Pancreas (tissue), 10 donors: ENCODE results near the gene CTXN3. TPM values are rescaled to one million over a fixed set of nuclear protein-coding genes. Genes with fewer than 3 reads are reported as not detected.

Experiments used
- ATAC-seq, 4 donors: fragments of 200-7000 bp; cut with Tn5 transposase; one replicate each; pipeline versions ENCODE4 v1.8.0 to v1.9.1; 2020; ENCODE audit warnings: mild to moderate bottlenecking in 4 of 4, moderate library complexity in 4 of 4
- DNase-seq, 6 donors: peaks; one replicate each; pipeline ENCODE4 v3.0.0-alpha.2; 2020
- FAIRE-seq: peaks from 2 replicates; lab custom pipeline; 2012; peaks lifted over from hg19 to GRCh38; lab: Jason Lieb, UNC
- H3K27ac ChIP-seq, 4 donors: fragments of 200-600 bp; sonication (generic); 1 replicate in 3 of 4; 2 replicates in 1 of 4; pipeline versions ENCODE4 v1.5.0 to v1.8.0; 2020
- H3K27me3 ChIP-seq, 4 donors: fragments of 200-600 bp; one replicate each; pipeline ENCODE4 v1.8.0; 2021
- H3K36me3 ChIP-seq, 3 donors: fragments of 200-600 bp; sonication (generic) in 1 of 3; one replicate each; pipeline versions ENCODE4 v1.5.0 to v1.8.0; 2020 to 2021
- H3K4me1 ChIP-seq, 3 donors: fragments of 200-600 bp; one replicate each; pipeline ENCODE4 v1.8.0; 2021
- H3K4me3 ChIP-seq, 4 donors: fragments of 200-600 bp; sonication (generic) in 2 of 4; one replicate each; pipeline versions ENCODE4 v1.5.0 to v1.8.0; 2020 to 2021
- H3K9me3 ChIP-seq, 4 donors: fragments of 200-600 bp; one replicate each; pipeline ENCODE4 v1.8.0; 2021
- CTCF ChIP-seq, 4 donors: fragments of 200-600 bp; sonication (generic) in 3 of 4; IDR thresholded peaks; one replicate each; pipeline versions ENCODE4 v1.5.0 to v1.8.0; 2021; ENCODE audit warnings: antibody characterized with exemption in 4 of 4
- WGBS, 2 donors: extraction: QIAGEN DNeasy Blood & Tissue Kit; methylation state at CpG; one replicate each; pipeline ENCODE4 v1.1.7; 2013; 5-methylcytosine and 5-hydroxymethylcytosine counted together
- intact Hi-C, 3 donors: fragments of 100-400 bp; cut with DNase I; formaldehyde crosslinking; loops; one replicate each; pipeline versions ENCODE4 v1.11.1 to v1.14.2; 2022
- polyA plus RNA-seq, 2 donors: library from polyadenylated mRNA; stranded (reverse); fragments of 200-250 nt; gene quantifications; one replicate each; pipeline ENCODE4 v1.2.3, GENCODE V29; 2013
- total RNA-seq, 6 donors: library from RNA; stranded (reverse); fragmentation: NEBNext Ultra II Directional in 4 of 6; extraction: Animal tissue kit (Norgen Biotek cat#: 25700) in 4 of 6; gene quantifications; one replicate each; pipeline versions ENCODE4 v1.2.1 to v1.2.4, GENCODE V29; 2021 to 2023
- donor health status: healthy with polysubstance abuse.
- donor health status: DM: no; HTN: no; CAD: no; lungs with moderate emphysema.
- donor health status: DM: no; HTN: no; CAD: no.
- donor health status: control.
- donor health status: control.
- donor health status: Bipolar disorder and iron deficiency.
- donor health status: DM: yes; HTN: yes; CAD: no.
- donor health status: DM: no; HTN: no; CAD: no.
- donor health status: DM: no; HTN: no; CAD: no.
- donor health status: DM: yes; HTN: yes; CAD: no.

The CTXN3 gene
- total and polyA plus RNA-seq, 8 donors = not detected

GRCh38 chr5:127702434-127702833, 53.6 kb downstream of the CTXN3 start:
- H3K36me3 ChIP-seq = no peaks in the 10 kb centered on the region
- H3K4me3 ChIP-seq = no peak overlapping the region
- H3K9me3 ChIP-seq = no peaks in the 10 kb centered on the region
- TF ChIP-seq CTCF (IDR thresholded peaks at IDR 0.05) = no peak
- no peak overlapping the region for H3K27ac ChIP-seq
- no peaks in the 10 kb centered on the region for H3K4me1 ChIP-seq
- no peak for ATAC-seq
- intact Hi-C loops = no loop called here
- DNase-seq = no peak
- WGBS, 2 donors = 86 to 89% methylated on average over 2 of the region's 2 CpGs
- no peaks in the 10 kb centered on the region for H3K27me3 ChIP-seq
- FAIRE-seq = no peak

- DNase-seq = no peak
- intact Hi-C loops = no loop called here
- no peak for ATAC-seq
- no peaks in the 10 kb centered on the region for H3K27me3 ChIP-seq
- H3K27ac ChIP-seq = no peak within 1 kb of the TSS
- TF ChIP-seq CTCF (IDR thresholded peaks at IDR 0.05) = no peak
- no peak within 1 kb of the TSS for H3K4me3 ChIP-seq
- H3K36me3 ChIP-seq = no peaks in the 10 kb centered on the region
- FAIRE-seq = no peak
- no peaks in the 10 kb centered on the region for H3K4me1 ChIP-seq
- WGBS, 2 donors = 70 to 86% methylated on average over 5 of the region's 5 CpGs
- no peaks in the 10 kb centered on the region for H3K9me3 ChIP-seq
Measured at GRCh38 chr5:127702926-127703561, 54.2 kb downstream of the CTXN3 start, which contains the start of gene CCDC192. CCDC192 (plus strand) TSS chr5:127703391; CDS start chr5:127703446, 55 bp downstream.

GRCh38 chr5:127705120-127705892, 56.4 kb downstream of the CTXN3 start:
- Histone ChIP-seq H3K4me1 (no peaks in the 10 kb centered on the region), H3K36me3 (no peaks in the 10 kb centered on the region), H3K9me3 (no peaks in the 10 kb centered on the region), H3K27ac (no peak overlapping the region), H3K4me3 (no peak overlapping the region), H3K27me3 (no peaks in the 10 kb centered on the region)
- no peak for FAIRE-seq
- no peak for DNase-seq
- TF ChIP-seq CTCF (IDR thresholded peaks at IDR 0.05) = no peak
- whole genome bisulfite sequencing, 2 donors = 61 to 68% methylated on average over 4 of the region's 4 CpGs
- peak in 1 of 4 donors; percentile 63 for ATAC-seq
- intact Hi-C loops = no loop called here

GRCh38 chr5:127706691-127707090, 57.8 kb downstream of the CTXN3 start:
- Histone ChIP-seq H3K27me3 (no peaks in the 10 kb centered on the region), H3K9me3 (no peaks in the 10 kb centered on the region), H3K4me1 (no peaks in the 10 kb centered on the region), H3K36me3 (no peaks in the 10 kb centered on the region), H3K4me3 (no peak overlapping the region), H3K27ac (no peak overlapping the region)
- 58 to 74% methylated on average over 1 of the region's 1 CpG for WGBS, 2 donors
- DNase-seq (no peak), FAIRE-seq (no peak), ATAC-seq (no peak)
- intact Hi-C loops = no loop called here
- TF ChIP-seq CTCF (IDR thresholded peaks at IDR 0.05) = no peak

GRCh38 chr5:127707209-127707608, 58.3 kb downstream of the CTXN3 start:
- FAIRE-seq (no peak), DNase-seq (no peak), ATAC-seq (no peak)
- H3K4me3 ChIP-seq = no peak overlapping the region
- H3K9me3 ChIP-seq = no peaks in the 10 kb centered on the region
- no peaks in the 10 kb centered on the region for H3K27me3 ChIP-seq
- no peak for TF ChIP-seq CTCF (IDR thresholded peaks at IDR 0.05)
- no peaks in the 10 kb centered on the region for H3K36me3 ChIP-seq
- WGBS, 2 donors = 43 to 49% methylated on average over 3 of the region's 3 CpGs
- no peak overlapping the region for H3K27ac ChIP-seq
- no peaks in the 10 kb centered on the region for H3K4me1 ChIP-seq
- intact Hi-C loops = no loop called here
